ENCODE data around the gene KCNJ11. TPM values are rescaled to one million over a fixed set of nuclear protein-coding genes. Genes with fewer than 3 reads are reported as not detected.

Gene KCNJ11
- total RNA-seq, 1 experiment from 2014 or later = 7.5 TPM

DNA sequence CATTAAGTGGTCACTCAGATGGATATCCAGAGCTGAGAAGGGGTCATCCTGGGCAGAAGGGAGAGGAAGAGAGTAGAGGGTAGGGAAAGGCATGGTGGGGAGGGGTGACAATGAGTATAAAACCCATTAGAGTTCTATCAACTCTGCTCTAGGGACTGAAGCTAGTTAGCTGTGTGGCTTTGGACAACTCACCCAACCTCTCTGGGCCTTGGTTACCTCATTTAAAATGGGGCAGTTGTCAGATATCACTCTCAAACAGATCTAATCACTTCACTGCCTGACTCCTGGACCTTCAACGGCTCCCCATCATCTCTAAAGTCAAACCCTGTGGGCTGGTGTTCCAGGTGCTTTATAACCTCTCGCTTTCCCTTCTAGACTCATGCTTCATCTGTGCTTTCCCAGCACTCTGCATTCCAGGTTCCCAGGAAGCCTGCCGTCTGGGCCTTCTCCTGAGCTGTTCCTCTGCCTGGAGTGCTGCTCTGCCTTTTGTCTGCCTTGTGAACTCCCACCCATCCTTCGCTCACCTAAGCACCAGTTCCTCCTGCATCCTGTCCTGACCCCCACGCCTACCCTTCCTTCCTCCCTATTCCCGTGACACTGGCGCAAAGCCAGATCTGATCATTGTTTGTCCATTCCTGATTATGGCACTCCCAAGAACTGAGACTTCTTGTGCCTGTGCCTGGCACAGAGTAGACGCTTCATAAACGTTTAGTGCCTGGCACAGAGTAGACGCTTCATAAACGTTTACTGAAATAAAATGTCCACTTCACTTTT, 22.3 kb upstream of the KCNJ11 start:
- TF ChIP-seq POLR2A (IDR thresholded peaks at IDR 0.05; ENCODE audit: borderline replicate concordance, extremely low read depth, insufficient read depth, insufficient read length) (no peak), YY1 (IDR thresholded peaks at IDR 0.05; ENCODE audit: extremely low read depth, insufficient replicate concordance, low read depth, low read length) (no peak), EZH2 (IDR thresholded peaks at IDR 0.05) (no peak), POLR2AphosphoS5 (IDR thresholded peaks at IDR 0.05; ENCODE audit: low read depth, low read length) (no peak), ZFX (IDR thresholded peaks at IDR 0.05) (no peak), EGR1 (IDR thresholded peaks at IDR 0.05; ENCODE audit: low read depth) (no peak)
- TF ChIP-seq, protein P1, sequence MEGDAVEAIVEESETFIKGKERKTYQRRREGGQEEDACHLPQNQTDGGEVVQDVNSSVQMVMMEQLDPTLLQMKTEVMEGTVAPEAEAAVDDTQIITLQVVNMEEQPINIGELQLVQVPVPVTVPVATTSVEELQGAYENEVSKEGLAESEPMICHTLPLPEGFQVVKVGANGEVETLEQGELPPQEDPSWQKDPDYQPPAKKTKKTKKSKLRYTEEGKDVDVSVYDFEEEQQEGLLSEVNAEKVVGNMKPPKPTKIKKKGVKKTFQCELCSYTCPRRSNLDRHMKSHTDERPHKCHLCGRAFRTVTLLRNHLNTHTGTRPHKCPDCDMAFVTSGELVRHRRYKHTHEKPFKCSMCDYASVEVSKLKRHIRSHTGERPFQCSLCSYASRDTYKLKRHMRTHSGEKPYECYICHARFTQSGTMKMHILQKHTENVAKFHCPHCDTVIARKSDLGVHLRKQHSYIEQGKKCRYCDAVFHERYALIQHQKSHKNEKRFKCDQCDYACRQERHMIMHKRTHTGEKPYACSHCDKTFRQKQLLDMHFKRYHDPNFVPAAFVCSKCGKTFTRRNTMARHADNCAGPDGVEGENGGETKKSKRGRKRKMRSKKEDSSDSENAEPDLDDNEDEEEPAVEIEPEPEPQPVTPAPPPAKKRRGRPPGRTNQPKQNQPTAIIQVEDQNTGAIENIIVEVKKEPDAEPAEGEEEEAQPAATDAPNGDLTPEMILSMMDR (IDR thresholded peaks at IDR 0.05 in 2 of 3, conservative IDR thresholded peaks at IDR 0.05 in 1 of 3; ENCODE audit: borderline replicate concordance in 1 of 3, insufficient read depth in 1 of 3, low read depth in 2 of 3, low read length in 2 of 3) = no peak
- TF ChIP-seq, protein P2, sequence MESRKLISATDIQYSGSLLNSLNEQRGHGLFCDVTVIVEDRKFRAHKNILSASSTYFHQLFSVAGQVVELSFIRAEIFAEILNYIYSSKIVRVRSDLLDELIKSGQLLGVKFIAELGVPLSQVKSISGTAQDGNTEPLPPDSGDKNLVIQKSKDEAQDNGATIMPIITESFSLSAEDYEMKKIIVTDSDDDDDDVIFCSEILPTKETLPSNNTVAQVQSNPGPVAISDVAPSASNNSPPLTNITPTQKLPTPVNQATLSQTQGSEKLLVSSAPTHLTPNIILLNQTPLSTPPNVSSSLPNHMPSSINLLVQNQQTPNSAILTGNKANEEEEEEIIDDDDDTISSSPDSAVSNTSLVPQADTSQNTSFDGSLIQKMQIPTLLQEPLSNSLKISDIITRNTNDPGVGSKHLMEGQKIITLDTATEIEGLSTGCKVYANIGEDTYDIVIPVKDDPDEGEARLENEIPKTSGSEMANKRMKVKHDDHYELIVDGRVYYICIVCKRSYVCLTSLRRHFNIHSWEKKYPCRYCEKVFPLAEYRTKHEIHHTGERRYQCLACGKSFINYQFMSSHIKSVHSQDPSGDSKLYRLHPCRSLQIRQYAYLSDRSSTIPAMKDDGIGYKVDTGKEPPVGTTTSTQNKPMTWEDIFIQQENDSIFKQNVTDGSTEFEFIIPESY (IDR thresholded peaks at IDR 0.05; ENCODE audit: extremely low read depth, insufficient replicate concordance, low read length) = no peak
- TF ChIP-seq, protein P3, sequence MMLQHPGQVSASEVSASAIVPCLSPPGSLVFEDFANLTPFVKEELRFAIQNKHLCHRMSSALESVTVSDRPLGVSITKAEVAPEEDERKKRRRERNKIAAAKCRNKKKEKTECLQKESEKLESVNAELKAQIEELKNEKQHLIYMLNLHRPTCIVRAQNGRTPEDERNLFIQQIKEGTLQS (IDR thresholded peaks at IDR 0.05) = no peak
- TF ChIP-seq, protein P4, sequence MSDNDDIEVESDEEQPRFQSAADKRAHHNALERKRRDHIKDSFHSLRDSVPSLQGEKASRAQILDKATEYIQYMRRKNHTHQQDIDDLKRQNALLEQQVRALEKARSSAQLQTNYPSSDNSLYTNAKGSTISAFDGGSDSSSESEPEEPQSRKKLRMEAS (IDR thresholded peaks at IDR 0.05) = no peak
- Histone ChIP-seq H3K9me3 (ENCODE audit: control insufficient read depth in 1 of 2, insufficient read depth in 1 of 2, low read depth in 1 of 2, low read length in 2 of 2) (no peaks in the 10 kb centered on the region), H3K9ac (ENCODE audit: low read length) (no peak overlapping the region), H3K4me3 (replicated peaks in 1 of 2; ENCODE audit: low read depth in 1 of 2, low read length in 2 of 2) (no peak overlapping the region), H3K27me3 (ENCODE audit: insufficient read depth, low read length) (peaks cover 10% of the 10 kb centered on the region; the same call in 1 of the 2 replicates), H3K27ac (ENCODE audit: low read depth, low read length) (no peak overlapping the region), H3K9me2 (ENCODE audit: insufficient read depth) (no peaks in the 10 kb centered on the region), H3K4me2 (ENCODE audit: low read length) (no peak overlapping the region), H4K20me1 (ENCODE audit: insufficient read depth) (no peaks in the 10 kb centered on the region), H2AFZ (ENCODE audit: low read depth, low read length, poor library complexity, severe bottlenecking) (no peak overlapping the region), H3K79me2 (ENCODE audit: insufficient read depth, low read length) (no peaks in the 10 kb centered on the region), H3K4me1 (ENCODE audit: control insufficient read depth in 1 of 2, insufficient read depth in 2 of 2, low read length in 2 of 2) (peaks cover 0 to 4% of the 10 kb centered on the region in 2 experiments; a peak in 2 of 4 replicates), H3K36me3 (ENCODE audit: control insufficient read depth in 1 of 2, insufficient read depth in 2 of 2, low read length in 2 of 2) (no peaks in the 10 kb centered on the region)
- POLR2A ChIA-PET = no interaction called here
- no TSS peak for BruUV-seq (replicated peaks)
- ATAC-seq (no peak), DNase-seq (ENCODE audit: low read depth, low spot score) (no peak)
- RAD21 ChIA-PET (ENCODE audit: low non-redundant PET in 1 of 2, low total read pairs in 2 of 2, uncharacterized antibody in 2 of 2, unreplicated experiment in 2 of 2) = no interaction called here
- intact Hi-C loops (cut with micrococcal nuclease) = no loop called here
- CTCF ChIA-PET = interaction anchor here (0.8 kb wide), 1 partner anchor 39 kb away, joined by 3 read pairs; no protein-coding TSS in a partner anchor

Data from HCT116 (cell line).